ENCODE results near the gene PIK3AP1. TPM values are rescaled to one million over a fixed set of nuclear protein-coding genes. Genes with fewer than 3 reads are reported as not detected.
A peak's percentile ranks its signal among the peaks of the same experiment; 100 is the strongest.

Gene PIK3AP1
- total and polyA plus RNA-seq, 2 of the 13 experiments (the other 11 are each of a cell fraction or from before 2014, with no cell fraction given) = 3.6 to 13.8 TPM

- TF ChIP-seq ARID4A (CRISPR knock-in tag; IDR thresholded peaks at IDR 0.05; ENCODE audit: borderline replicate concordance) = no peak
These were observed 82.2 kb downstream of the PIK3AP1 start (continued) for GRCh38 chr10:96638120-96638519.

GRCh38 chr10:96637709-96638108, 82.6 kb downstream of the PIK3AP1 start:
- Histone ChIP-seq H3K4me1 (ENCODE audit: insufficient read depth, low read length) (peaks cover 42% of the 10 kb centered on the region), H3K9ac (ENCODE audit: insufficient read depth, low read depth, low read length) (no peak overlapping the region), H3K36me3 (replicated peaks in 1 of 2; ENCODE audit: control insufficient read depth in 1 of 2, insufficient read depth in 2 of 2, low read length in 2 of 2) (no peaks in the 10 kb centered on the region), H3K27ac (ENCODE audit: extremely low read length, insufficient read depth, low read length) (peak overlapping the region; percentile 27), H3K4me3 (replicated peaks in 1 of 3; ENCODE audit: insufficient read depth in 1 of 3, low read depth in 2 of 3, low read length in 3 of 3) (no peak overlapping the region), H3K79me2 (ENCODE audit: insufficient read depth, low read length) (no peaks in the 10 kb centered on the region), H4K20me1 (ENCODE audit: insufficient read depth, low read length) (no peaks in the 10 kb centered on the region), H3K27me3 (ENCODE audit: control insufficient read depth in 1 of 2, insufficient read depth in 2 of 2, low read length in 2 of 2) (no peaks in the 10 kb centered on the region), H2AFZ (ENCODE audit: low read length) (no peak overlapping the region), H3K4me2 (ENCODE audit: low read depth, low read length) (peak overlapping the region; percentile 18; the same call in 1 of the 2 replicates), H3K9me3 (ENCODE audit: low read length) (no peaks in the 10 kb centered on the region)
- DNase-seq (ENCODE audit: low spot score) (peak; percentile 76), FAIRE-seq (peak; percentile 76), ATAC-seq (peak; percentile 92)
- CTCF ChIA-PET (ENCODE audit: low intra/inter-chr PET ratio, low total read pairs) = no interaction called here
- POLR2A ChIA-PET = no interaction called here
- intact Hi-C loops (cut with micrococcal nuclease; ENCODE audit: unreplicated experiment) (no loop called here), in situ Hi-C loops (cut with HindIII; ENCODE audit: extremely low pct_ligation_motif_present, low pct_unique_long_range_greater_than_20kb) (no loop called here)
- no TSS peak for BruUV-seq (replicated peaks)
- WGBS (ENCODE audit: low lambda C conversion rate) = 17% methylated on average over 4 of the region's 4 CpGs
- TF ChIP-seq RARA (CRISPR knock-in tag; IDR thresholded peaks at IDR 0.05) (peak; percentile 40), NFKBIZ (CRISPR knock-in tag; IDR thresholded peaks at IDR 0.05) (no peak), ZNF264 (CRISPR knock-in tag; IDR thresholded peaks at IDR 0.05) (0 out of 2 replicates have a peak, but pooled peaks have one; percentile 35), HMG20A (CRISPR knock-in tag; IDR thresholded peaks at IDR 0.05; ENCODE audit: borderline replicate concordance) (peak; percentile 23; the same call in 1 of the 2 replicates), ZNF574 (CRISPR knock-in tag; IDR thresholded peaks at IDR 0.05) (peak; percentile 43; the same call in 1 of the 2 replicates), POGZ (CRISPR knock-in tag; IDR thresholded peaks at IDR 0.05) (peak; percentile 75; the same call in 1 of the 2 replicates), NCOR1 (IDR thresholded peaks at IDR 0.05; ENCODE audit: borderline replicate concordance, low read length) (peak; percentile 89), IRF2 (CRISPR knock-in tag; IDR thresholded peaks at IDR 0.05) (0 out of 2 replicates have a peak, but pooled peaks have one; percentile 23), SALL1 (CRISPR knock-in tag; IDR thresholded peaks at IDR 0.05) (peak; percentile 51; the same call in 1 of the 2 replicates), HNF4G (IDR thresholded peaks at IDR 0.05; ENCODE audit: borderline replicate concordance, low read depth, low read length) (peak; percentile 98), HNF4G (CRISPR knock-in tag; IDR thresholded peaks at IDR 0.05; ENCODE audit: borderline replicate concordance, low read depth) (peak; percentile 87), SRSF1 (optimal IDR thresholded peaks at IDR 0.05; ENCODE audit: low read depth, low read length) (no peak), NR1H2 (CRISPR knock-in tag; IDR thresholded peaks at IDR 0.05; ENCODE audit: borderline replicate concordance, low read depth) (no peak), IRX3 (CRISPR knock-in tag; IDR thresholded peaks at IDR 0.05; ENCODE audit: borderline replicate concordance, low read depth) (no peak), RXRB (CRISPR knock-in tag; IDR thresholded peaks at IDR 0.05; ENCODE audit: borderline replicate concordance) (peak; percentile 42; the same call in 1 of the 2 replicates)
